Measurements from ENCODE around the gene ABCC2.

ABCC2 gene

DNA sequence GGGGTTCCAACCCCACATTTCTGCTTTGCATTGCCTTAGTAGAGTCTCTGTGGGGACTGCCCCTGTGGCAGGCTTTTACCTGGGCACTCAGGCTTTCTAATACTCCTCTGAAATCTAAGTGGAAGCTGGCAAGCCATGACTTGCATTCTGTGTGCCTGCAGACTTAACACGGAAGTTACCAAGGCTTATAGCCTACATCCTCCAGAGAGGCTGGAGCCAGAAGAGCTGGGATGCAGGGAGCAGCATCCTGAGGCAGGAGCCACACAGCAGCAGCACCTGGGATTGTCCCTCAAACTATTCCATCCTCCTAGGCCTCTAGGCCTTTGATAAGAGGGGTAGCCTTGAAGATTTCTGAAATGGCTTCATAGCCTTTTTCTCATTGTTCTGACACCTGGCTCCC is 22.1 kb upstream of the ABCC2 start:
- H3K4me3 ChIP-seq (ENCODE audit: low read length) = no peak overlapping the region
- no peak for TF ChIP-seq ZNF274 (IDR thresholded peaks at IDR 0.05; ENCODE audit: low read depth, low read length)

GRCh38 chr10:99761365-99761764 is 21.1 kb upstream of the ABCC2 start:
- TF ChIP-seq ZNF274 (IDR thresholded peaks at IDR 0.05; ENCODE audit: low read depth, low read length) = no peak
- no peak overlapping the region for H3K4me3 ChIP-seq (ENCODE audit: low read length)

- TF ChIP-seq ZNF274 (IDR thresholded peaks at IDR 0.05; ENCODE audit: low read depth, low read length) = no peak
- no peak overlapping the region for H3K4me3 ChIP-seq (ENCODE audit: low read length)
Measured at GRCh38 chr10:99765672-99766301, 16.7 kb upstream of the ABCC2 start.

DNA sequence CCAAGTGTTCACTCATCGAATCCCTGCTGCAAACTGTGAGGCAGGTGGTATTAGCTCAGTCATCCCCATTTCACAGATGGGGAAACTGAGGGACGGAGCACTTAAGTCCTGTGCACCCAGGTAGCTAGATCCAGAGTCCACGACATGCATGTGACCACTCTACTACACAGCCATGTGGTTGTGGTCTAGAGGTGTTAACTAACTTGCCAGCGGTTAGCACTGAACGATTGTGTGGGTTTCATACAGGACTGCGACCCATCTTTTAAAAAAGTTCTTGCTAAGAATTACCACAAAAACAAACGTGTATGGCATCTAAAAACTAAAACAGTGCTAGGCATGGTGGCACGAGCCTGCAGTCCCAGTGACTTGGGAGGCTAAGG is 16.1 kb upstream of the ABCC2 start:
- TF ChIP-seq ZNF274 (IDR thresholded peaks at IDR 0.05; ENCODE audit: low read depth, low read length) = no peak
- no peak overlapping the region for H3K4me3 ChIP-seq (ENCODE audit: low read length)

DNA sequence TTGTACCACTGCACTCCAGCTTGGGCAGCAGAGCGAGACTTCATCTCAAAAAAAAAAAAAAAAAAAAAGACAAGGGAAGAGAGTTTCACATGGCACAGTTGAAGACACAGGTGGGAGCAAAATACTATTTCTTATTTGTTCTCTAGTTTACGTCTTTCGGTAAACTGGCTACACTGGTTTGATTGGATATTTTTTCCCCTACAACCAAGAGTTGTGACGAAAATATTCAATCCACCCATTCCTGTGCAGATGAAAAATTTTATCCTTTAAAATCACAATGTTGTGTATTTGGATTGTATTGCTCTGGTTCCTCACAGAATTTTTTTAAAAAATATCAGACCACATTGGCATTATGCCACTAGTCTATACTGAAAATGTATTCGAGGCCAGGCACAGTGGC is 14.5 kb upstream of the ABCC2 start:
- no peak overlapping the region for H3K4me3 ChIP-seq (ENCODE audit: low read length)
- no peak for TF ChIP-seq ZNF274 (IDR thresholded peaks at IDR 0.05; ENCODE audit: low read depth, low read length)

- no peak overlapping the region for H3K4me3 ChIP-seq (ENCODE audit: low read length)
- TF ChIP-seq ZNF274 (IDR thresholded peaks at IDR 0.05; ENCODE audit: low read depth, low read length) = no peak
Measured at GRCh38 chr10:99768556-99768955, 13.9 kb upstream of the ABCC2 start.

DNA sequence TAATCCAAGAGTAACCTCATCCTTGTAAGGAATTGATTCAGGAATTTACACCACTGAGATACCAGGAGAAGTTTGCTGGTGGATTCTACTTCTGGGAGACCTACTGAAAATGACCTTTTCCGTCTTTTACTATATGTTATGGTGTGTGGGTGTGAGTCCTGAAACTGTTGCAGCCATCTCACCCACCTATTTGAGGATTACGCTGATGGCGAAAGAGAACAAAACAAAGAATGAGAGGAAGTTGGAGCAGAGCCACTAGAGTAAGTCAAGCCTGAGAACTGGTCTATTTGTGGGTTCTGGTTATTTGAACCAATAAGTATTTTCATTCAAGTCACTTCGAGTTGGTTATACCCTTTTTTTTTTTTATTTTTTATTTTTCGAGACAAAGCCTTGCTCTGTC is 12.7 kb upstream of the ABCC2 start:
- H3K4me3 ChIP-seq (ENCODE audit: low read length) = no peak overlapping the region
- no peak for TF ChIP-seq ZNF274 (IDR thresholded peaks at IDR 0.05; ENCODE audit: low read depth, low read length)

DNA sequence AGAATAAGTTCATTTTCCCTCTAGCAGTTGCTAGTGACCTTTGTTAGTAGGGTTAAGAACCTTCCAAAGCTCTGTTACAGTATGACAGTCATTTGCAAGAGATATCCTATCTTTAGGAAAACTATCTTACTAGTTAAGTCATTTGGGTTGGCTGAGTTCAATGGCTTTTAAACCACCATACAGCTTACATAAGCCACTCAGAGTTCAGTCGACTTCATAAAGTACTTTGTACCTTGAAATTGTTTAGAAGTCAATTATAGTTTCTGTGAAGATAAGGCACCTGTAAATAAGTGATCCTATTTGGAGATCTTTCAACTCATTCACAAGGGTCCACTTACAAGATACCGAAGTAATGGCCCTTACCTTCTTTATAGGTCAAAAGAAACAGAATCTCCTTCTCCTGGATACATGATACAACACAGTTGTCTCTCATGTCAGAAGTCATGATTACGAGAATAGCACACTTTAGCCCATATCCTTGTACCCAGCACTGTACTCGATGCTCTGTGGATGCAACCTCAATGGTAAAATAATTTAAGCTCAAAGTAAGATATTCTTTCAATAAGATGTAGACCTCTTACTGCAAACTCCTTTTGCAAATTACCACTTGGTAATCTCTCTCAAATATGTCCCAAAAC is 11.9 kb upstream of the ABCC2 start:
- no peak overlapping the region for H3K4me3 ChIP-seq (ENCODE audit: low read length)
- no peak for TF ChIP-seq ZNF274 (IDR thresholded peaks at IDR 0.05; ENCODE audit: low read depth, low read length)

- no peak overlapping the region for H3K4me3 ChIP-seq (ENCODE audit: low read length)
- no peak for TF ChIP-seq ZNF274 (IDR thresholded peaks at IDR 0.05; ENCODE audit: low read depth, low read length)
Measured at GRCh38 chr10:99775850-99776249, 6.6 kb upstream of the ABCC2 start.

DNA sequence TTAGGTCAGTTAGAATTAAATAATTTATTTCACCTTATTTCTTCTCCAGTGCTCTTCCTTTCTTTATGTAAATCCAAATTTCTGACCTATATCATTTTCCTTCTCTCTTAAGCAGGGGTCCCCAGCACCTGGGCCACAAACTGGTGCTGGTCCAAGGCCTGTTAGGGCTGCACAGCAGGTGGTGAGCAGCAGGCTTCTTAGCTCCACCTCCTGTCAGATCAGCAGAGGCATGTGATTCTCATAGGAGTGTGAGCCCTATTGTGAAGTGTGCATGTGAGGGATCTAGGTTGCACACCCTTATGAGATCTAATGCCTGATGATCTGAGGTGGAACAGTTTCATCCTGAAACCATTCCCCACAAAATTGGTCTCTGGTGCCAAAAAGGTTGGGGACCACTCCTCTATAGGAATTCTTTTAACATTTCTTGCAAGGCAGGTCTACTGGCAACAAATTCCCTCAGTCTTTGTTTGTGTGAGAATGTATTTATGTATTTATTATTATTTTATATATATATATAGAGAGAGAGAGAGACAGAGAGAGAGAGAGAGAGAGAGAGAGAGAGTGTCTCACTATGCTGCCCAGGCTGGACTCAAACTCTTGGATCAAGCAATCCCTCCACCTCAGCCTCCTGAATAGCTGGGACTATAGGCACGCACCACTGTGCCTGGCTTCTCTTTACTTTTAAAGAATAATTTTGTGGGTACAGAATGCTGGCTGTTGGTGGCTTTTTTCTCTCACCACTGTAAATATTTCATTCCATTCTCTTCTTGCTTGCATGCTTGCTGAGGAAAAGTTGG is 4.3 kb upstream of the ABCC2 start:
- no peak for TF ChIP-seq ZNF274 (IDR thresholded peaks at IDR 0.05; ENCODE audit: low read depth, low read length)
- H3K4me3 ChIP-seq (ENCODE audit: low read length) = no peak overlapping the region

DNA sequence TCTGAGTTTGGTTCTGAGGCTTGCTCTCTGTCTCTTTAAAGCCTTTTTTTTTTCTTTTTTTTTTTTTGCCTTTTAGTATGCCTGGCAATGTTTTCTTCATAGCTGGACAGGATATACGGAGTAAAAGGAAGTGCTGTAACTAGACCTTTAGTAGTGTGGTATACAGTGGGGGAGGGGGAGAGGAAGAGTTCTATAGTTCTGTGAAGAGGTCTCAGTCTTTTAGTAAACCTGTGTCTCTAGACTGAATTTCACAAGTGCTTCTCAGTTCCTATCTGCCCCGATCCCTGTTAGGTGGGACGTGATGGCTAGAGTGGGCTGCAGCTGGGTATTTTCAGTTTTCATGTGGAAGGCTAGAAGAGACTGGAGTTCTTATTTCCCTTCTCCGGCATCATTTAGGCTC is 3.1 kb upstream of the ABCC2 start:
- TF ChIP-seq ZNF274 (IDR thresholded peaks at IDR 0.05; ENCODE audit: low read depth, low read length) = no peak
- H3K4me3 ChIP-seq (ENCODE audit: low read length) = no peak overlapping the region

- no peak overlapping the region for H3K4me3 ChIP-seq (ENCODE audit: low read length)
- no peak for TF ChIP-seq ZNF274 (IDR thresholded peaks at IDR 0.05; ENCODE audit: low read depth, low read length)
Measured at GRCh38 chr10:99781734-99782429, 558 bp upstream of the ABCC2 start.

GRCh38 chr10:99784016-99784726 is 1.7 kb downstream of the ABCC2 start:
- H3K4me3 ChIP-seq (ENCODE audit: low read length) = no peak overlapping the region
- TF ChIP-seq ZNF274 (IDR thresholded peaks at IDR 0.05; ENCODE audit: low read depth, low read length) = no peak
